Ovary (tissue), 9 donors: ENCODE results near the gene LAMP2. TPM values are rescaled to one million over a fixed set of nuclear protein-coding genes. Genes with fewer than 3 reads are reported as not detected.

Experiments used
- DNase-seq, 5 donors: peaks; one replicate each; pipeline ENCODE4 v3.0.0-alpha.2; 2019 to 2020
- H3K27ac ChIP-seq, 2 donors: fragments of 200-600 bp; one replicate each; pipeline versions ENCODE4 v1.5.1 to v1.8.0; 2019 to 2022
- H3K27me3 ChIP-seq: fragments of 200-600 bp; one replicate; pipeline ENCODE4 v1.8.0; 2022
- H3K36me3 ChIP-seq: fragments of 200-600 bp; sonication (generic); one replicate; pipeline ENCODE4 v1.5.1; 2019
- H3K4me1 ChIP-seq: one replicate; pipeline ENCODE4 v1.8.1; 2013; ENCODE audit warnings: mild to moderate bottlenecking, moderate library complexity; ENCODE audit not compliant: insufficient read depth
- H3K4me3 ChIP-seq: fragments of 200-600 bp; sonication (generic); one replicate; pipeline ENCODE4 v1.5.1; 2017
- H3K9me3 ChIP-seq, 2 donors: fragments of 200-600 bp in 1 of 2; sonication (generic) in 1 of 2; one replicate each; pipeline versions ENCODE4 v1.5.1 to v1.8.1; 2013 to 2019; ENCODE audit warnings: mild to moderate bottlenecking in 1 of 2, moderate library complexity in 1 of 2
- CTCF ChIP-seq, 3 donors: fragments of 450-650 bp in 2 of 3; fragments of 200-600 bp in 1 of 3; IDR thresholded peaks; one replicate each; pipeline versions ENCODE4 v1.5.1 to v1.8.0; 2016 to 2022; ENCODE audit warnings: antibody characterized with exemption in 3 of 3, mild to moderate bottlenecking in 1 of 3
- EP300 ChIP-seq: sonication (generic); formaldehyde crosslinking; IDR thresholded peaks from one replicate; pipeline ENCODE4 v1.6.1; 2017; ENCODE audit warnings: antibody characterized with exemption
- POLR2A ChIP-seq: fragments of 450-650 bp; IDR thresholded peaks from one replicate; pipeline ENCODE4 v1.6.1; 2017; ENCODE audit warnings: antibody characterized with exemption, mild to moderate bottlenecking, moderate library complexity
- WGBS, 3 donors: extraction: QIAGEN DNeasy Blood & Tissue Kit in 1 of 3; methylation state at CpG; one replicate each; pipeline versions ENCODE4 v1.1.5 to v1.1.7; 2013 to 2017; 5-methylcytosine and 5-hydroxymethylcytosine counted together
- intact Hi-C, 4 donors: fragments of 100-400 bp; cut with DNase I; formaldehyde crosslinking; loops; one replicate each; pipeline versions ENCODE4 v1.11.0 to v1.15.1; 2022 to 2023
- polyA plus RNA-seq, 2 donors: library from polyadenylated mRNA; stranded (reverse); fragments of 200-250 nt in 1 of 2; fragments of 350-450 nt in 1 of 2; fragmentation: Illumina TruSeq in 1 of 2; extraction: RNeasy Lipid Tissue Mini Kit (QIAGEN cat#74804) in 1 of 2; gene quantifications; one replicate each; pipeline ENCODE4 v1.2.3, GENCODE V29; 2013 to 2014
- total RNA-seq, 7 donors: library from RNA; depleted of rRNA in 2 of 7; stranded (reverse); fragments of >200 nt in 2 of 7; fragmentation: NEBNext Ultra II Directional in 3 of 7; extraction: Animal tissue kit (Norgen Biotek cat#: 25700) in 3 of 7; gene quantifications; one replicate each; pipeline versions ENCODE4 v1.1.0 to v1.2.4, GENCODE V29; 2016 to 2023
- donor health status: DM: no; HTN: no; CAD: no; lungs with moderate emphysema.
- donor health status: DM: no; HTN: no; CAD: no.
- donor health status: Bipolar disorder and iron deficiency.
- donor health status: DM: yes; HTN: yes; CAD: no.
- donor health status: DM: no; HTN: no; CAD: no.
- donor health status: DM: yes; HTN: yes; CAD: no.

The LAMP2 gene
- total and polyA plus RNA-seq, 9 donors, result 55.2 to 170 (median 87.3) TPM

- H3K9me3 ChIP-seq, result no peaks in the 10 kb centered on the region
- no peaks in the 10 kb centered on the region for H3K36me3 ChIP-seq
- peak overlapping the region in 1 of 2 donors; percentile 86 for H3K27ac ChIP-seq
- WGBS, 3 donors, result 24 to 32% (median 29%) methylated on average over 39 of the region's 39 CpGs
- peak; percentile 68 to 87 (median 73) for DNase-seq
- intact Hi-C loops, result no loop called here
- H3K27me3 ChIP-seq, result no peaks in the 10 kb centered on the region
- H3K4me3 ChIP-seq, result peak overlapping the region; percentile 52
- H3K4me1 ChIP-seq, result no peaks in the 10 kb centered on the region
- peak; percentile 32 to 59 (median 55) for TF ChIP-seq CTCF (IDR thresholded peaks at IDR 0.05)
- peak; percentile 26 for TF ChIP-seq POLR2A
- TF ChIP-seq EP300, result no peak
Observed at GRCh38 chrX:120485638-120486520, 16.8 kb upstream of the LAMP2 start.

- Histone ChIP-seq H3K4me3 (peak overlapping the region; percentile 52), H3K4me1 (no peaks in the 10 kb centered on the region), H3K36me3 (no peaks in the 10 kb centered on the region), H3K27me3 (no peaks in the 10 kb centered on the region), H3K9me3 (no peaks in the 10 kb centered on the region), H3K27ac (peak overlapping the region in 1 of 2 donors; percentile 86)
- no peak for DNase-seq
- intact Hi-C loops, result no loop called here
- TF ChIP-seq POLR2A, result no peak
- no peak for TF ChIP-seq CTCF (IDR thresholded peaks at IDR 0.05)
- TF ChIP-seq EP300, result no peak
- 57 to 69% (median 61%) methylated on average over 3 of the region's 3 CpGs for WGBS, 3 donors
Observed at GRCh38 chrX:120485315-120485637, 16.2 kb upstream of the LAMP2 start.

- intact Hi-C loops, result no loop called here
- DNase-seq, result no peak
- H3K9me3 ChIP-seq, result no peaks in the 10 kb centered on the region
- no peak for TF ChIP-seq POLR2A
- TF ChIP-seq EP300, result no peak
- no peak for TF ChIP-seq CTCF (IDR thresholded peaks at IDR 0.05)
- no peaks in the 10 kb centered on the region for H3K36me3 ChIP-seq
- H3K27me3 ChIP-seq, result no peaks in the 10 kb centered on the region
- no peak overlapping the region for H3K4me3 ChIP-seq
- H3K27ac ChIP-seq, result no peak overlapping the region
- 68 to 74% (median 71%) methylated on average over 3 of the region's 3 CpGs for WGBS, 3 donors
- no peaks in the 10 kb centered on the region for H3K4me1 ChIP-seq
Observed at GRCh38 chrX:120477453-120477852, 8.4 kb upstream of the LAMP2 start.

GRCh38 chrX:120476714-120477113 lies 7.6 kb upstream of the LAMP2 start:
- no peak for DNase-seq
- H3K27me3 ChIP-seq, result no peaks in the 10 kb centered on the region
- H3K36me3 ChIP-seq, result no peaks in the 10 kb centered on the region
- intact Hi-C loops, result no loop called here
- H3K4me1 ChIP-seq, result no peaks in the 10 kb centered on the region
- no peak for TF ChIP-seq EP300
- TF ChIP-seq POLR2A, result no peak
- no peak for TF ChIP-seq CTCF (IDR thresholded peaks at IDR 0.05)
- no peaks in the 10 kb centered on the region for H3K9me3 ChIP-seq
- H3K27ac ChIP-seq, result no peak overlapping the region
- H3K4me3 ChIP-seq, result no peak overlapping the region
- WGBS, 3 donors, result 62 to 68% (median 64%) methylated on average over 2 of the region's 2 CpGs
